GM12878 (cell line): ENCODE data around the gene ANXA5. TPM values are rescaled to one million over a fixed set of nuclear protein-coding genes. Genes with fewer than 3 reads are reported as not detected.

Source experiments
- ATAC-seq: fragments of 200-7000 bp; cut with Tn5 transposase; 3 replicates; pipeline ENCODE4 v1.9.1; 2020; ENCODE audit warnings: mild to moderate bottlenecking, moderate library complexity
- BruUV-seq: library from RNA; stranded (reverse); fragments of 400-500 nt; replicated peaks from 2 replicates; lab custom pipeline; 2021; lab: Mats Ljungman, UMichigan
- CTCF ChIA-PET: fragments of 300-600 bp; sonication (Branson Sonifier 250); formaldehyde crosslinking; extraction: SDS; loops from one replicate; lab custom pipeline; 2021; ENCODE audit warnings: inconsistent platforms; lab: Yijun Ruan, JAX
- POLR2A ChIA-PET: fragments of 350-600 bp; formaldehyde crosslinking; extraction: SDS; loops from one replicate; lab custom pipeline; 2021; ENCODE audit warnings: inconsistent platforms; lab: Charles Lee
- RAD21 ChIA-PET: fragments of 300-600 bp; sonication (Branson Sonifier 250); formaldehyde crosslinking; loops from one replicate; lab custom pipeline; 2023; ENCODE audit warnings: antibody characterized with exemption; ENCODE audit not compliant: unreplicated experiment; lab: Charles Lee
- SMC1A ChIA-PET: fragments of 300-600 bp; sonication (Branson Sonifier 250); formaldehyde crosslinking; loops from one replicate; lab custom pipeline; 2023; ENCODE audit not compliant: unreplicated experiment, uncharacterized antibody; lab: Charles Lee
- DNase-seq: peaks from one replicate; pipeline ENCODE4 v3.0.0-alpha.2; 2011; ENCODE audit warnings: low read depth, low spot score
- FAIRE-seq: peaks from 3 replicates; lab custom pipeline; 2011; peaks lifted over from hg19 to GRCh38; lab: Jason Lieb, UNC
- H2AFZ ChIP-seq: 2 replicates; pipeline ENCODE4 v1.6.0; 2011; ENCODE audit warnings: low read depth, low read length, control low read depth; ENCODE audit not compliant: control insufficient read depth
- H3K27ac ChIP-seq: 2 replicates; pipeline ENCODE4 v1.5.1; 2011; ENCODE audit warnings: control low read depth; ENCODE audit not compliant: control insufficient read depth, insufficient read depth
- H3K27me3 ChIP-seq, 2 experiments: replicated peaks in 1 of 2; 2 replicates each; pipeline versions ENCODE4 v1.6.0 to v1.6.1; 2011; ENCODE audit warnings: low read length in 1 of 2; ENCODE audit not compliant: control insufficient read depth in 2 of 2, insufficient read depth in 2 of 2
- H3K36me3 ChIP-seq, 2 experiments: 2 replicates each; pipeline ENCODE4 v1.5.1; 2011; ENCODE audit warnings: low read length in 1 of 2; ENCODE audit not compliant: control insufficient read depth in 2 of 2, insufficient read depth in 2 of 2
- H3K4me1 ChIP-seq: 2 replicates; pipeline ENCODE4 v1.6.1; 2011; ENCODE audit warnings: mild to moderate bottlenecking, low read length, moderate library complexity, mixed read lengths; ENCODE audit not compliant: control insufficient read depth, insufficient read depth
- H3K4me2 ChIP-seq: 2 replicates; pipeline ENCODE4 v1.6.0; 2011; ENCODE audit warnings: control low read depth; ENCODE audit not compliant: control insufficient read depth, insufficient read depth
- H3K4me3 ChIP-seq: fragments of 200-600 bp; sonication (generic); 2 replicates; pipeline ENCODE4 v1.5.1; 2016
- H3K79me2 ChIP-seq: 2 replicates; pipeline ENCODE4 v1.6.0; 2011; ENCODE audit warnings: low read length; ENCODE audit not compliant: control insufficient read depth, insufficient read depth
- H3K9ac ChIP-seq: 2 replicates; pipeline ENCODE4 v1.8.0; 2011; ENCODE audit warnings: low read length, control low read depth, mixed read lengths; ENCODE audit not compliant: control insufficient read depth, insufficient read depth
- H3K9me3 ChIP-seq: replicated peaks from 3 replicates; pipeline ENCODE4 v1.5.1; 2011; ENCODE audit warnings: mild to moderate bottlenecking, low read length; ENCODE audit not compliant: control insufficient read depth, insufficient read depth
- H4K20me1 ChIP-seq: 2 replicates; pipeline ENCODE4 v1.6.0; 2011; ENCODE audit not compliant: control insufficient read depth, insufficient read depth
- CEBPZ ChIP-seq: fragments of 150-350 bp; IDR thresholded peaks from 2 replicates; pipeline ENCODE4 v1.6.1; 2016; ENCODE audit warnings: low read depth, low read length
- CHD2 ChIP-seq: IDR thresholded peaks from 2 replicates; pipeline ENCODE4 v1.6.1; 2011; ENCODE audit warnings: low read depth, low read length, improper control_type of control experiment, borderline replicate concordance
- EZH2 ChIP-seq: IDR thresholded peaks from 2 replicates; pipeline ENCODE4 v1.6.1; 2012; ENCODE audit warnings: low read depth, mild to moderate bottlenecking, control low read depth, inconsistent platforms, low read length, borderline replicate concordance; ENCODE audit not compliant: control insufficient read depth
- GATAD2B ChIP-seq: fragments of 450-650 bp; conservative IDR thresholded peaks from 2 replicates; pipeline ENCODE4 v1.6.1; 2017; ENCODE audit warnings: low read depth, mild to moderate bottlenecking, moderate library complexity
- IKZF1 ChIP-seq: fragments of 450-650 bp; conservative IDR thresholded peaks from 2 replicates; pipeline ENCODE4 v1.6.1; 2017; ENCODE audit warnings: antibody characterized with exemption, mild to moderate bottlenecking
- JUNB ChIP-seq: IDR thresholded peaks from 2 replicates; pipeline ENCODE4 v1.6.1; 2016; ENCODE audit warnings: antibody characterized with exemption, mild to moderate bottlenecking
- NR2C2 ChIP-seq: IDR thresholded peaks from 2 replicates; pipeline ENCODE4 v1.6.1; 2011; ENCODE audit warnings: borderline replicate concordance, low read depth; ENCODE audit not compliant: control insufficient read depth, insufficient read length
- PML ChIP-seq: IDR thresholded peaks from 2 replicates; pipeline ENCODE4 v1.6.1; 2012; ENCODE audit warnings: low read length, inconsistent platforms
- PRDM15 ChIP-seq: fragments of 450-650 bp; formaldehyde crosslinking; IDR thresholded peaks from 2 replicates; pipeline ENCODE4 v1.4.0; 2020; ENCODE audit warnings: mild to moderate bottlenecking, moderate library complexity
- RELA ChIP-seq: fragments of 450-650 bp; IDR thresholded peaks from 2 replicates; pipeline ENCODE4 v1.8.0; 2014; ENCODE audit warnings: borderline replicate concordance; ENCODE audit not compliant: partially characterized antibody
- YY1 ChIP-seq: IDR thresholded peaks from 2 replicates; pipeline ENCODE4 v1.6.1; 2011; ENCODE audit warnings: low read depth, mild to moderate bottlenecking, low read length
- ZNF274 ChIP-seq: IDR thresholded peaks from one replicate; pipeline ENCODE4 v1.8.0; 2011; ENCODE audit not compliant: insufficient read length, insufficient read depth
- ZZZ3 ChIP-seq: IDR thresholded peaks from 2 replicates; pipeline ENCODE4 v1.6.1; 2011; ENCODE audit warnings: low read depth; ENCODE audit not compliant: control insufficient read depth, insufficient read length
- WGBS: methylation state at CpG from one replicate; pipeline ENCODE4 v1.1.6; 2016; ENCODE audit warnings: low lambda C conversion rate; ENCODE audit not compliant: insufficient replicate concordance, insufficient coverage; ENCODE audit errors: missing lambda C conversion rate; 5-methylcytosine and 5-hydroxymethylcytosine counted together
- in situ Hi-C: fragments of 300-500 bp; cut with MboI; formaldehyde crosslinking; loops from 9 replicates; pipeline ENCODE4 v1.14.3; 2018; ENCODE audit warnings: mixed read lengths
- intact Hi-C: fragments of 100-400 bp; cut with micrococcal nuclease; formaldehyde crosslinking; loops from one replicate; pipeline ENCODE4 v1.14.2; 2022; ENCODE audit not compliant: unreplicated experiment
- polyA plus RNA-seq, 11 experiments: library from polyadenylated mRNA; depleted of rRNA in 4 of 11; unstranded in 6 of 11; stranded (reverse) in 5 of 11; fragments of >200 nt; fragmentation: Nextera tagmentation in 4 of 11; fragmentation: Illumina TruSeq in 1 of 11; extraction: Ambion mirVana in 4 of 11; extraction: Trizol in 1 of 11; gene quantifications; 1 replicate in 1 of 11; 2 replicates in 10 of 11; pipeline versions ENCODE4 v1.2.1 to v1.2.3, GENCODE V29; 2011 to 2016; ENCODE audit warnings: inconsistent platforms in 2 of 11, missing spikeins in 2 of 11, low read depth in 1 of 11
- total RNA-seq, 4 experiments: library from RNA; depleted of rRNA in 3 of 4; stranded (reverse); fragments of >200 nt in 3 of 4; fragmentation: Illumina TruSeq in 1 of 4; extraction: Trizol in 1 of 4; gene quantifications; 2 replicates each; pipeline versions ENCODE4 v1.2.1 to v1.2.3, GENCODE V29; 2013 to 2021
- TF ChIP-seq, protein P1 (sequence below): IDR thresholded peaks from 2 replicates; pipeline ENCODE4 v1.6.1; 2011; ENCODE audit warnings: low read depth, low read length, improper control_type of control experiment, borderline replicate concordance

The ANXA5 gene
- total and polyA plus RNA-seq, 10 of the 15 experiments (the other 5 are each of a cell fraction or from before 2014, with no cell fraction given) = 101 to 249 (median 169) TPM

DNA sequence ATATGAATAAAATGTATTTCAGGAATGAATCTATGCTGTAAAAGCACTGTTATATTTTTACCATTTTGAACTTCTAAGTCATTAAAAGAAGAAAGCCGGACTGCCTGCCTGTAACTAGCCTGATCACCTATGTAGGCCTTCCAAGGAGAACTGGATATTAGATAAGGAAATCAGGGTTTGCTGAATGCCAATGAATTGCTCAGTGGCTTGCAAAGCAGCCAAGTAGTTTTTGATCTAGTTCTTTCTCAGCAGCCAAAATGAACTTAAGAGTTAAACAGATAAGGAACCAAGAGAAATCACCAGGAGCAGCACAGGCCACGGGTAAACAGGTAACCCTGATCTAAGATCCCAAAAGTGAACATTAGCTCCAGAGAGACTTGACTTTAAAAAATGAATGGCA, 3.3 kb downstream of the ANXA5 start:
- Histone ChIP-seq H3K27me3 (no peaks in the 10 kb centered on the region), H3K9ac (no peak overlapping the region), H2AFZ (no peak overlapping the region), H3K4me2 (no peak overlapping the region), H3K27ac (no peak overlapping the region), H3K36me3 (no peaks in the 10 kb centered on the region; a peak in 1 of 4 replicates), H3K9me3 (no peaks in the 10 kb centered on the region), H4K20me1 (peaks cover 4% of the 10 kb centered on the region; the same call in 1 of the 2 replicates), H3K4me1 (peaks cover 8% of the 10 kb centered on the region), H3K4me3 (no peak overlapping the region; the same call in 1 of the 2 replicates), H3K79me2 (peaks cover 30% of the 10 kb centered on the region)
- RAD21 ChIA-PET = interaction anchor here (0.8 to 1.0 kb wide), 2 partner anchors 19 to 26 kb away, joined by 3 read pairs; no protein-coding TSS in a partner anchor
- ATAC-seq (no peak), DNase-seq (no peak), FAIRE-seq (no peak)
- intact Hi-C loops = no loop called here
- POLR2A ChIA-PET = no interaction called here
- in situ Hi-C loops = no loop called here
- BruUV-seq = no TSS peak
- CTCF ChIA-PET = interaction anchor here (0.7 to 1.5 kb wide), 3 partner anchors 8 to 205 kb away, joined by 3 to 5 read pairs (median 4); no protein-coding TSS in a partner anchor
- SMC1A ChIA-PET = no interaction called here
- WGBS = 98% methylated on average over 2 of the region's 2 CpGs
- TF ChIP-seq, protein P1, sequence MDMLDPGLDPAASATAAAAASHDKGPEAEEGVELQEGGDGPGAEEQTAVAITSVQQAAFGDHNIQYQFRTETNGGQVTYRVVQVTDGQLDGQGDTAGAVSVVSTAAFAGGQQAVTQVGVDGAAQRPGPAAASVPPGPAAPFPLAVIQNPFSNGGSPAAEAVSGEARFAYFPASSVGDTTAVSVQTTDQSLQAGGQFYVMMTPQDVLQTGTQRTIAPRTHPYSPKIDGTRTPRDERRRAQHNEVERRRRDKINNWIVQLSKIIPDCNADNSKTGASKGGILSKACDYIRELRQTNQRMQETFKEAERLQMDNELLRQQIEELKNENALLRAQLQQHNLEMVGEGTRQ = no peak
- no peak for TF ChIP-seq IKZF1
- TF ChIP-seq GATAD2B = no peak
- TF ChIP-seq YY1 = no peak
- no peak for TF ChIP-seq PRDM15 (CRISPR knock-in tag)
- no peak for TF ChIP-seq JUNB
- TF ChIP-seq ZNF274 = no peak
- TF ChIP-seq ZZZ3 = no peak
- TF ChIP-seq CEBPZ = no peak
- TF ChIP-seq EZH2 = no peak
- TF ChIP-seq PML = no peak
- TF ChIP-seq CHD2 = no peak
- TF ChIP-seq RELA = no peak
- TF ChIP-seq NR2C2 = no peak
